Lung (tissue), 12 donors: Measurements from ENCODE around the gene SEPTIN2. TPM values are rescaled to one million over a fixed set of nuclear protein-coding genes. Genes with fewer than 3 reads are reported as not detected.

ENCODE experiments used
- ATAC-seq: fragments of 200-7000 bp; cut with Tn5 transposase; one replicate; pipeline ENCODE4 v1.9.1; 2020; ENCODE audit warnings: moderate number of reproducible peaks; ENCODE audit not compliant: insufficient read depth, low FRiP score
- DNase-seq, 3 donors: peaks; one replicate each; pipeline ENCODE4 v3.0.0-alpha.2; 2013 to 2017
- H3K27ac ChIP-seq, 2 donors: one replicate each; pipeline ENCODE4 v1.5.1; 2013; ENCODE audit warnings: mild to moderate bottlenecking in 2 of 2, moderate library complexity in 2 of 2, control low read depth in 1 of 2, inconsistent platforms in 1 of 2, low read depth in 1 of 2, low read length in 1 of 2
- H3K27me3 ChIP-seq, 3 donors: one replicate each; pipeline ENCODE4 v1.5.1; 2013; ENCODE audit warnings: low read length in 2 of 3; ENCODE audit not compliant: control insufficient read depth in 3 of 3, insufficient read depth in 3 of 3
- H3K36me3 ChIP-seq, 4 donors: one replicate each; pipeline ENCODE4 v1.5.1; 2013; ENCODE audit warnings: low read length in 4 of 4, mild to moderate bottlenecking in 1 of 4, moderate library complexity in 1 of 4; ENCODE audit not compliant: control insufficient read depth in 4 of 4, insufficient read depth in 4 of 4
- H3K4me1 ChIP-seq, 5 donors: one replicate each; pipeline ENCODE4 v1.5.1; 2013; ENCODE audit warnings: low read length in 5 of 5, mild to moderate bottlenecking in 2 of 5, moderate library complexity in 1 of 5; ENCODE audit not compliant: control insufficient read depth in 5 of 5, insufficient read depth in 5 of 5
- H3K4me3 ChIP-seq: one replicate; pipeline ENCODE4 v1.5.1; 2013; ENCODE audit warnings: mild to moderate bottlenecking, control low read depth, moderate library complexity
- H3K9ac ChIP-seq, 2 donors: one replicate each; pipeline ENCODE4 v1.5.1; 2013; ENCODE audit warnings: low read length in 2 of 2, control low read depth in 1 of 2; ENCODE audit not compliant: insufficient read depth in 1 of 2
- H3K9me3 ChIP-seq, 4 donors: one replicate each; pipeline ENCODE4 v1.5.1; 2013; ENCODE audit warnings: low read length in 3 of 4, mild to moderate bottlenecking in 1 of 4, moderate library complexity in 1 of 4; ENCODE audit not compliant: control insufficient read depth in 4 of 4, insufficient read depth in 3 of 4
- WGBS, 2 donors: extraction: QIAGEN DNeasy Blood & Tissue Kit; methylation state at CpG; one replicate each; pipeline ENCODE4 v1.1.7; 2013; 5-methylcytosine and 5-hydroxymethylcytosine counted together
- polyA plus RNA-seq, 2 donors: library from polyadenylated mRNA; stranded (reverse); fragments of 200-250 nt; gene quantifications; one replicate each; pipeline ENCODE4 v1.2.1, GENCODE V29; 2013
- total RNA-seq, 2 donors: library from RNA; depleted of rRNA in 1 of 2; stranded (reverse); fragments of >200 nt in 1 of 2; gene quantifications; one replicate each; pipeline ENCODE4 v1.2.1, GENCODE V29; 2014 to 2021
- TF ChIP-seq, protein P1 (sequence below): IDR thresholded peaks from 2 replicates; pipeline ENCODE4 v1.5.1; 2012; ENCODE audit warnings: mild to moderate bottlenecking; ENCODE audit errors: control extremely low read depth, extremely low read depth
- donor health status: control.
- donor health status: control.
- donor health status: Bipolar disorder and iron deficiency.
- donor health status: healthy.
- donor health status: DM: yes; HTN: yes; CAD: no.

SEPTIN2 gene
- total and polyA plus RNA-seq, 4 donors, result 114 to 755 (median 257) TPM

- Histone ChIP-seq H3K9ac (no peak overlapping the region), H3K4me1 (peaks cover 3 to 33% (median 16%) of the 10 kb centered on the region in 5 donors), H3K36me3 (peaks cover 8 to 32% (median 22%) of the 10 kb centered on the region in 4 donors), H3K9me3 (no peaks in the 10 kb centered on the region), H3K27me3 (no peaks in the 10 kb centered on the region), H3K4me3 (no peak overlapping the region), H3K27ac (peak overlapping the region in 1 of 2 donors; percentile 9)
- TF ChIP-seq, protein P1, sequence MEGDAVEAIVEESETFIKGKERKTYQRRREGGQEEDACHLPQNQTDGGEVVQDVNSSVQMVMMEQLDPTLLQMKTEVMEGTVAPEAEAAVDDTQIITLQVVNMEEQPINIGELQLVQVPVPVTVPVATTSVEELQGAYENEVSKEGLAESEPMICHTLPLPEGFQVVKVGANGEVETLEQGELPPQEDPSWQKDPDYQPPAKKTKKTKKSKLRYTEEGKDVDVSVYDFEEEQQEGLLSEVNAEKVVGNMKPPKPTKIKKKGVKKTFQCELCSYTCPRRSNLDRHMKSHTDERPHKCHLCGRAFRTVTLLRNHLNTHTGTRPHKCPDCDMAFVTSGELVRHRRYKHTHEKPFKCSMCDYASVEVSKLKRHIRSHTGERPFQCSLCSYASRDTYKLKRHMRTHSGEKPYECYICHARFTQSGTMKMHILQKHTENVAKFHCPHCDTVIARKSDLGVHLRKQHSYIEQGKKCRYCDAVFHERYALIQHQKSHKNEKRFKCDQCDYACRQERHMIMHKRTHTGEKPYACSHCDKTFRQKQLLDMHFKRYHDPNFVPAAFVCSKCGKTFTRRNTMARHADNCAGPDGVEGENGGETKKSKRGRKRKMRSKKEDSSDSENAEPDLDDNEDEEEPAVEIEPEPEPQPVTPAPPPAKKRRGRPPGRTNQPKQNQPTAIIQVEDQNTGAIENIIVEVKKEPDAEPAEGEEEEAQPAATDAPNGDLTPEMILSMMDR, result no peak
- ATAC-seq, result peak; percentile 27
- no peak for DNase-seq
Observed at GRCh38 chr2:241324775-241325174, 9.1 kb downstream of the SEPTIN2 start.

DNA sequence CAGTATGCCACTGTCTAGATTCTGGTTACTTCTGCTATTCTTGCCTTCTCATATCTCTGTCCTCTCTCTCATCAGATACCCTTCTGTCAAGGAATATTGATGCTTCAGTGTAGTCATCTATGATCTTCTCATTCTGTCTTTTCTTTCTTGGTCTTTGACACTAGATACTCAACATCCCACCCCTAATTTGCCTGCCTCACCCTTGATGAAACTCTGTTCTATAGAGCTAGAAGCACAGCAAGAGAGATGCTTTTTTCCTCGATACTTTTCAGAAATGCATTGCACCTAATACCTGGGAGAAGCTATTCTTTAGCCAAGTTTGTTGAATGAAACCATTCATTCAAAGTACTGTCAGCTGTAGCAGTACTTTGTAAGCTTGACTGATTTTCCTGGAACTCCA, 9.5 kb downstream of the SEPTIN2 start:
- no peak overlapping the region for H3K4me3 ChIP-seq
- DNase-seq (no peak), ATAC-seq (no peak)
- 89 to 96% methylated on average over 1 of the region's 1 CpG for WGBS, 2 donors
- H3K27me3 ChIP-seq, result no peaks in the 10 kb centered on the region
- no peak overlapping the region for H3K9ac ChIP-seq
- H3K4me1 ChIP-seq, result peaks cover 3 to 28% (median 11%) of the 10 kb centered on the region in 5 donors
- no peaks in the 10 kb centered on the region for H3K9me3 ChIP-seq
- TF ChIP-seq, protein P1, result no peak
- H3K36me3 ChIP-seq, result peaks cover 8 to 35% (median 24%) of the 10 kb centered on the region in 4 donors
- no peak overlapping the region for H3K27ac ChIP-seq

- Histone ChIP-seq H3K4me1 (peaks cover 0 to 2% (median 0%) of the 10 kb centered on the region in 5 donors), H3K4me3 (no peak overlapping the region), H3K27ac (no peak overlapping the region), H3K27me3 (no peaks in the 10 kb centered on the region), H3K9me3 (no peaks in the 10 kb centered on the region), H3K36me3 (peaks cover 5 to 51% (median 30%) of the 10 kb centered on the region in 4 donors), H3K9ac (no peak overlapping the region)
- WGBS, 2 donors, result 85 to 90% methylated on average over 11 of the region's 11 CpGs
- TF ChIP-seq, protein P1, result no peak
- ATAC-seq (no peak), DNase-seq (no peak)
Observed at GRCh38 chr2:241329669-241330615, 14.2 kb downstream of the SEPTIN2 start.
